DLD1 (cell line): ENCODE results near the gene OR52K1.

ENCODE experiments used
- in situ Hi-C: cut with HindIII; loops from 2 replicates; pipeline ENCODE4 v1.10.0; 2017; ENCODE audit warnings: low sequenced_read_pairs

Gene OR52K1

DNA sequence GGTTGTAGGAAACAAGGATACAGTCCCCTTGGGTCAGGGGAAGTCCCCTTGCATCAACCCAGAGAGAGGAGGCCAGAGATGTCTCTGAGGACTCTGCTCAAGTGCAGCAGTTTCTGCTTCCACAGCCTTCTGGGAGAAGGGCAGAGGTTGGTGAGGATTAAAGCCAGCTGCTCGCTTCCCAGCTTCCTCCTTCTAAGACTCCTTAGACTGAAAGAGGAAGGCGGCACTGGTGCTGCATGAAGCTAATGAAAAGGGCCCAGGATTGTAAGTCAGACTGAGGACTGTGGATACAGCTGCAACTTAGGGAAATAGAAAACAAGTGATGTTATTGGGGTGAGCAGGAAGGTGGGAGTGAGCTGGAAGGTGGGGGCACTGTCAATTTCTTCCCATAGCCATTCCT is at the start of gene OR52K1:
Gene OR52K1 (plus strand): TSS at position 202 of the 400 bp plus-strand sequence. CDS start 6,255 bp downstream, outside the sequence.
- in situ Hi-C loops, result no loop called here

DNA sequence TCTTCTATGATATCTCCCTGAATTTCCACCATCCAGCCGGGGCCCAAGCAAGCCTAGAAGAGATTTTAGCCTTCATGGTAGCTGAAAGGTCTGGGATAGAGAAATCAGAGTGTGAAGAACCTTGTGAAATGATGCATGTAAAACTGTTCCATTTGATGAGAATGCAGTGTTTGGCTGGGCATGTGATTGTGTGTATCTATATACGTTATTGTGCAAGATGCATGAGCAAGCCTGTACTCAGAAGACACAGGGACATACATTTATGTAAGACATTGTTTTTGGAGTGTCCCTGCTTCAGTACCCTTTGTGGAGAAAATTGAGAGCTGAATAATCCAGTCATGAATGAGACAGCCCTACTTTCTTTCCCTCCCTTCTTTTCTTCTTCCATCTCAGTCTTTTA is 48.6 kb upstream of the OR52K1 start:
- in situ Hi-C loops, result no loop called here

DNA sequence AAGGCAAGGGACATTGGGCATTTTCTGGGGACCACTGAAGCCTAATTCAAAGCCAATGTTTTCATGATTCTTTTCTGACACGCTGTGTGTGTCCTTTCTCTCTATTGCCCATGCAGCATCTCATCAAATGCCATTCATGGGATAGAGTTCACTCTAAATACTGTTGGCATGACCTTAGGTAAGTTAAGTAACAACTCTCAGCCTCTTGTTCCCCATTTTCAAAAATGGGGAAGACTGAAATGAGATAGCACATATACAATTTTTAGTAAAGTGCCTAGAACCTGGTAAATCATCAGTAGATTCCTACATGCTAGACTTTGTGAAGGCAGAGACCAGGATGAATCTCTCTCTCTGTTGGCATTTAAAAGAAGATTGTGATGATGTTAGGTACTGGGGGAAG is 46.0 kb upstream of the OR52K1 start:
- in situ Hi-C loops, result no loop called here

DNA sequence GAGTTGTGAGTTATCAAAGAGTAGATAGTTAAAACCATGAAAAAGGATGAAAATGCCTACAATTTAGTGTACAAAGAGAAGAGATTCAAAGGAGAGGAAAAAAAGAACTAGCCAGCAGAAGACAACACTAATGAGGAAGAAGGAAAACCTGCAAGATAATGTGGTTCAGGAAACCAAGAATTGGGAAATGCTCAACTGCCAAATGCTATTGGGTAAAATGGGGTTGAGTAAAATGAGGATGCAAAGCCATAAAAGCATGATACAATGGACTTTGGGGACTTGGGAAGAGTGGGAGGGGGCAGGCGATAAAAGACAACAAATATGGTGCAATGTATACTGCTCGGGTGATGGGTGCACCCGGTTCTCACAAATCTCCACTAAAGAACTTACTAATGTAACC is 40.9 kb upstream of the OR52K1 start:
- in situ Hi-C loops, result no loop called here

DNA sequence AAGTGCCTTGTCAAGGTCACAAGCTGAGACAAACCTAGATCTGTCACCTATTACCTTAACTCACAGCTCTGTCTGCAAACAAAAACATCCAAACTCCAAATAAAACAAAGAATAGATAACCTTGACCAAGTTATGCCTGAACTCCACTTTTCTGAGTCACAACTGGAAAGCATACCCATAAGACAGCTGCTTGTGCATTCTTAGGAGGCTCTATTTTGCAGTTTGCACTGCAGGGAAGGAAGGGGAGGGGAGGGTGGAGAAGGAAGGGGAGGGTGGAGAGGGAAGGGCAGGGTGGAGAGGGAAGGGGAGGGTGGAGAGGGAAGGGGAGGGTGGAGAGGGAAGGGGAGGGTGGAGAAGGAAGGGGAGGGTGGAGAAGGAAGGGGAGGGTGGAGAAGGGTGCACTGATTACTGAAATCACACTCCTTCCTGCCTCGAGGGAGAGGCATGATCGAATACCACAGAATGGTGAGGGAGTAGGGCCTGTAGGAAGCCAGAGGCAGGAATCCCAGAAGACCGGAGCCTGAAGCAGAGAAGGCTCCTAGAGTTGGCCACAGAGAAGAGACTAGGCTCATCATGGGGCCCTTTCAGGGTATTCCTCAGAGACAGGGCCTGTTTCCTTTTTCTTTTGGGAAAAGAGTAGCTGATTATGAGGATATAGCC is 39.1 kb upstream of the OR52K1 start:
- in situ Hi-C loops, result no loop called here

DNA sequence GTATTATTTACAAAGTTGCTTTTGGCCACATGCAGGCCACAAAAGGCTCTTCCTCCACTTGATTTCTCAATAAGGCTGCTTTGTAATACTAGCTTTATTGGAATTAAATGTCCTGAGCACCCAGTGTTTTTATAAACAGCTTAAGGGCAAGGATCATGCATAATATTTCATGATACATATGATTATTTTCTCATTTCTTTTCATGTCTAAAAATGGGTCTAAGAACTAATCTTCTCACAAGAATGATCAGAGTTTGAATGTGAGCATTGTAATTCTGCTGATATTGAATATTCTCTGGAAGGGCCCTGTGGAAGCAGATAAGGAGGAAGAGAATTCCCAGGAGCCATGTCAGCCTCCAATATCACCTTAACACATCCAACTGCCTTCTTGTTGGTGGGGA is 33.5 kb upstream of the OR52K1 start, which contains the start of gene OR52K2:
Gene OR52K2 (plus strand): TSS at position 301 of the 400 bp plus-strand sequence. CDS start 45 bp downstream, at position 346.
- in situ Hi-C loops, result no loop called here

DNA sequence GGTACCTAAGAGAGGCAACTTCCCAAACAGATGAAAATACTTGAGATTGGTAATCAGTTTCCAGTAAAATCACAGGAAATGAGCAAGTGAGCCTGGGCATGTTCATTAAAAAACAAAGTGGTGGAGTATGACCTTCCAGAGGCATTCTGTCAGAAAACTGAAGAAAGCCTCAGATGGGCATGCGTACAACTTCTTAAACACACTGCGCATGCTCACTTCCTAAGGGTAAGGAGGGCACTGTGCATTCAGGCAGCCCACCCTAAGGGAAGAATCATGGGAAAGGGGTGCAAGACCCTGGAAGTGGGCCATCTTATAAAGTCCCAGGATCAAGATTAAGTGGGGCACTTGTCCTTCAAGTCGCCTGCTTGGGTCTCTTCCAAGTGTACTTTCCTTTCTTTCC is 29.3 kb upstream of the OR52K1 start:
- in situ Hi-C loops, result no loop called here

DNA sequence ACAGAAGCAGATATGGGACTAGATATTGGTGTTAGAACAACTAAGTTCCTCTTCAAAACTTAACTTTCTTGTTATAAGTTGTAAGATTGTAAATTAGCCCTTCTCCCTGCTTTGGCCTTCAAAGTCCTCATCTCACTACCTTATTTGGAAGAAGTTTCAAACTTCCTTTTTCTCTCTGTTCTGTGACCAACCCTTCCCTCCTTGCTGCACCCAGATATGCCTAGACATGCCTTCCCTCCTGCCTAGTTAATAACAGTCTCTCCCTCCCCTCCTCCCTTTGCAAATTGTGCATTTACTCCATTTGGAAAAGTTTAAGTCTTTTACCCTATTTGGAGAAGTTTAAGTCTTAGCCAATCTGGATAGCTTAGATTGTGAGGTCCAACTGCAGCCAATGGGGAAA is 28.4 kb upstream of the OR52K1 start:
- in situ Hi-C loops, result no loop called here

DNA sequence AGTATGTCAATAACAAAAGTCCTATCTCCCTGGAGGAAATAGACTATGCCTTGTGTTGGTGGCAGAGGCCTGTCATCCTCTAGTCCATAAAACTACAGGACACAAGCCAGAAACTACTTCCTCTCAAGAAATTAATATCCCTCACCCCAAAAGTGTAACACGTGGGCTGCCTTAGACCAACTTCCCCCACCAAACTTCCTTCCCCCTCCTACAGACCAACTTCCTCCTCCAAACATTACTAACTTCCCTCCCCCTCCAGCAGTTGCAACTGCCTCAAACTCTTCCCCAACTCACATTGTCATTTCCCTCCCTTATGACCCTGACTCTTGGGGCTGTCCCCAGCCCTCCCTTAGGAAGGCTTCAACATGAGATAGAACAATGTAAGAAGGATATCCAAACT is 27.0 kb upstream of the OR52K1 start:
- in situ Hi-C loops, result no loop called here

DNA sequence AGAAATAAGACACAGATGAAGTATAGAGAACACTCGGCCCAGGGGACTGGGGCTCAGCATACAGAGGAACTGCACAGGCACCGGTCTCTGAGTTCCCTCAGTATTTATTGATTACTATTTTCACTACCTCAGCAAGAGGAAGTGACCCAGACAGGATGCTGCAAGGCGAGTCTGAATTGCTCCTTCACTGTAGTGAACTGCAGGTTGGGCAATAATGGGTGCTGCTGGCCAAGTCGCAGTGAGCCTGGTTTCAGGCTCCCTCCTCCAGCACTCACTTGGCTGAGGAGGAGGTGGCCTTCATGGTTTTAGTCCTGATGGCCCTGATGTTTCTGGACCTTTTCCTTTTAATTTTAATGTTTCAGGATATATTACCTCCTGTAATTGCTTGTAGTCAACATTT is 22.9 kb upstream of the OR52K1 start:
- in situ Hi-C loops, result no loop called here

DNA sequence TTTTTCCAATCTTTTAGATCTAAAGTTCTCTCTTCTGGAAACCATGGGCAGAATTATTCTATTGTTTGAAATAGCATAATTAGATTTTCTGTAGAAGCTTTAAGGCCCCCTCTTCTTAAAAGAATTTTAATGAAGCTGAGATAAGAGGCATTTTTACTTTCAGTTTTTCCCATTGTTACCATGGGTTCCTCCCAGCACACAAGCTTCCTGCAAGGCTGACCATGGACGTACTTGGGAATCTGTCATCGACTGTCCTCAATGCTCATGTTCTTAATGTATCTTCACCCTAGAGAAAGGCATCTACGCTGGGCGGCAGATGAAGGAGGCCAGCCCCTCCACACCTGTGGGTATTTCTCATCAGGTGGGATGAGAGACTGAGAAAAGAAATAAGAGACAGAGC is 22.3 kb upstream of the OR52K1 start:
- in situ Hi-C loops, result no loop called here

DNA sequence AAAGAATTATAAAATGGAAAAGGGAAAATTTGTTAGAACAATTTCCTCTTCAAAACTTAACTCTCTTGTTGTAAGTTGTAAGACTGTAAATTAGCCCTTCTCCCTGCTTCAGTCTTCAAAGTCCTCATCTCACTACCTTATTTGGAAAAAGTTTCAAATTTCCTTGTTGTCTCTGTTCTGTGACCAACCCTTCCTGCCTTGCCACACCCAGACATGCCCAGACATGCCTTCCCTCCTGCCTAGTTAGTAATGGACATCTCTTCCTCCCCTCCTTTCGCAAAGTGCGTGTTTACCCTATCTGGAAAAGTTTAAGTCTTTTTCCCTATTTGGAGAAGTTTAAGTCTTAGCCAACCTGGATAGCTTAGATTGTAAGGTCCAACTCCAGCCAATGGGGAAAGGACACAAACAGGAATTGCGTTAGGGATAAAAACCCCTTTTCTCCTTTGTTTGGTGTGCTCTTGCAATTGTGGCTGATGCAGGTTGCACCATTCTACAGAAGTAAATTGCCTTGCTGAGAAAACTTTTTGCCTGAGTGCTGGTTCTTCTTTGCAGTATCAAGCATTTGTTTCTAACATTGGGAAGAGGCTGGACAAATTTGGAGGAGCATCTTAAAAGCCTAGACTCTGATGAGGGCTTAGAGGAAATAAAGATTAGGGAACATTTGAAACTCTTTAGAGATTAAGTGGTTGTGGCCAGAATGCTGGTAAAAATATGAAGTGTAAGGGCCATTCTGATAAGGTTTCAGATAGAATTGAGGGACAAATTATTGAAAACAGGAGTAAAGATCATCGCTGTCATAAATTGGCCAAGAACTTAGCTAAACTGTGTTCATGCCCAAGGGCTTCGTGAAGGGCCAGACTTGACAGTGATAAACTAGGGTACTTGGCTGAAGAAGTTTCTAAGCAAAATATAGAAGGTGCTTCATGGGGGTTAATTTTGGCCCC is 18.0 kb upstream of the OR52K1 start:
- in situ Hi-C loops, result no loop called here

DNA sequence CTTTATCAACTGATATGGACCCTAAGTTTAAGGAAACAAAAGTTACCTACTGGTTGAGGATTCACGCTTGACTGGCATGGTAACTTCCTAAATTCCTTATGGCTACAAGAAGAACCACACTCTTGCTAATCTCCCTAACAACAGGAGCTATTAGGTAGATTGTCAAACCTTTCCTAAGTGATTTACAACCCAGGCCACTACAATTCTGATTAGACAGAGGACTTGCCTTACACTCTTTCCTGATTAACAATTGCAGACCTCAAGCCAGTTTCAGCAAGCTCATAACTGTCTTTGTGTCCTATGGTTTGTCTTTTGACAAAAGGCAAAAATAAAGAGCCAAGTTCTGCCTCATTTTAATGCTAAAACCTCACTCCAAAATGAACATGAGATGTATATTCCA is 17.0 kb upstream of the OR52K1 start:
- in situ Hi-C loops, result no loop called here

DNA sequence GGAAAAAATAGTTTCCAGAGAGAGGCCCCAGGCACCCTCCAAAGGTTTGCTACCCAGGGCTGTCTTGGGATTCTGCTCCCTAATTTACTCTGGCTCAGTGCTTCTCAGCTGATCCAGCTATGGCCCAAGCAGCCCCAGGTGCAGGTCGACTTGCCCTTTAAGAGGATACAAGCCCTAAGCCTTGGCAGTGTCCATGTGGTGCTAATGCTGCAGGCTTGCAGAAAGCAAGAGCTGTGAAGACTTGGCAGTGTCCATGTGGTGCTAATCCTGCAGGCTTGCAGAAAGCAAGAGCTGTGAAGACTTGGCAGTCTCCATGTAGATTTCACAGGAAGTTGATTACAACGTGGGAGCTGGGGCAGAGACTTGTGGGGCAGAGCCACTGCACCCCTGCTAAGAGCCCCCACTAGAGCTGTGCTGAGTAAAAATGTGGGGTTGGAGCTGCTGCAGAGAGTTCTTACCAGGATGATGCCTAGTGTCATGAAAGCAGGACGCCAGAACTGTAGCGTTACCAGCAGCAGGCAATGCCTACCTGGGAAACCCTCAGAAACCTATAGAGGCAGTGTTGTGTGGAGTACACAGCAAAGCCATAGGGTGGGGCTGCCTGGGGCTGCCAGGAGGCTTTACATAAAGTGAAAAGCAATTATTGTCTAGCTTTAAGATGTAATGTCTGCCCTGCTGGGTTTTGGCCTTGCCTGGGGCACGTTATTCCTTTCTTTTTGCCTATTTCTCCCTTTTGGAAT is 16.1 kb upstream of the OR52K1 start:
- in situ Hi-C loops, result no loop called here

DNA sequence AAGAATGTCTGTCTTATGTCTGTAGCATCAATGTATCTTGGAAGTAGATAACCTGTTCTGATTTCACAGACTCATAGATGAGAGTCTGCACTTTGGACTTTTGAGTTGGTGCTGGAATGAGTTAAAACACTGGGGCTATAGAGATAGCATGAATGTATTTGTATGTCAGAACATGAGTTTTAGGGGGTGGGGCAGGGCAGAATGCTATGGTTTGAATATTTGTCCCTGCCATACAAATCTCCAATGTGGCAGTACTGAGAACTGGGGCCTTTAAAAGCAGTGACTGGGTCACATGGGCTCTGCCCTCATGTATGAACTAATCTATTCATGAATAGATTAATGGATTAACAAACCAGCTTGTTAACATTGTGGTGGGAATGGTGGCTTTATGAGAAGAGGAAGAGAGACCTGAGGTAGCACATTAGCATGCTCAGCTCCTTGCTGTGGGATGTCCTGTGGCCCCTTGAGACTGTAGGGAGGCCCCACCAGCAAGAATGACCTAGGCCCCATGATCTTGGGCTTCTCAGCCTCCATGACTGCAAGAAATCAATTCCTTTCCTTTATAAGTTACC is 15.5 kb upstream of the OR52K1 start:
- in situ Hi-C loops, result no loop called here

DNA sequence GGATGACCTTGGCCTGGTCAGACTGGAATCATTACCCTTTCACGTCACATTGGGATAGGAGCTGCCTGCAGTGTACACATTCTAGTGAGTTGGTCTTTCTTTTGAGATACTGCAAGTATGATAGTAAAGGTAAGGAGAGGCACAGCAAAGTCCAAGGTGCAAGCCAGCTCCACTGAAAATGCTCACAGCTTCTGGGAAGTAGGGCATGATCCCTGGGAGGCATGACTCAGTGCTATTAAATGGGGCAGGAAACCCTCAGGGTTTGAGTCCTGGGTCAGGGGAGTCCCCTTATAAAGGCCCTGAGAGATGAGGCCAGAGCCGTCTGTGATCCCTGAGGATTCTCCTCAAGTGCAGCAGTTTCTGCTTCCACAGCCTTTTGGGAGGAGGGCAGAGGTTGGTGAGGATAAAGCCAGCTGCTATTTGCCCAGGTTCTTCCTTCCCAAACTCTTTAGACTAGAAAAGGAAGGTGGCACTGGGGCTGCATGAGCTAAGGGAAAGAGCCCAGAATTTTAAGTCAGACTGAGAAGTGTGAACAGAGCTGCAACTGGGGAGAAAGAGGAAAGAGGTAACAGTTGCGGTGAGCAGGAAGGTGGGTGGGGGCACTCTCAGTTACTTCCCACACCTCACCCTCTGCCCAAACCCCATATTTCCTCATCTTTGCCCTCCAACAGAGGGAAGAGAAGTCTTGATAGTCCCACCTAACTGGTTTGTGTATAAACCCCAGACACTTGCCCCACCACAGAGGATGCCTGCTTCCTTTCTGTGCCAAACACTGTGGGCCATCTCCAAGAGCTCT is 14.4 kb upstream of the OR52K1 start:
- in situ Hi-C loops, result no loop called here

DNA sequence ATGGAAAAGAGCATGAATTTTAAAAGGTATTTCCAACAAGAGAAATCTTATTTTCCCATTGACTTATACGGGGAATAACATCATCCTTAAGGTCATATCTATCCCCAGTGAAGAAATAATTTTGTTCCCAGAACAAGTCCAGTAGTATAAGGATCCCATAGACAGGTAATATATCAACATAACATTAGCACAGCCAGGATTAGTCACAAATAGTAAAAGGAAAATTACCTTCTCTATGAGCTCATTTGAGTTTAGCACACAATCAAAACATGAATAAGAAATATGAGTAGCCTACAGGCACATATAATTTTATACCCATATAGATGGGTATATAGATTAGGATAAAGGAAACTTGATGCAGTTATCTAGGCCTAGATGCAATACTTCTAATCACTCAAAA is 2.8 kb upstream of the OR52K1 start:
- in situ Hi-C loops, result no loop called here

DNA sequence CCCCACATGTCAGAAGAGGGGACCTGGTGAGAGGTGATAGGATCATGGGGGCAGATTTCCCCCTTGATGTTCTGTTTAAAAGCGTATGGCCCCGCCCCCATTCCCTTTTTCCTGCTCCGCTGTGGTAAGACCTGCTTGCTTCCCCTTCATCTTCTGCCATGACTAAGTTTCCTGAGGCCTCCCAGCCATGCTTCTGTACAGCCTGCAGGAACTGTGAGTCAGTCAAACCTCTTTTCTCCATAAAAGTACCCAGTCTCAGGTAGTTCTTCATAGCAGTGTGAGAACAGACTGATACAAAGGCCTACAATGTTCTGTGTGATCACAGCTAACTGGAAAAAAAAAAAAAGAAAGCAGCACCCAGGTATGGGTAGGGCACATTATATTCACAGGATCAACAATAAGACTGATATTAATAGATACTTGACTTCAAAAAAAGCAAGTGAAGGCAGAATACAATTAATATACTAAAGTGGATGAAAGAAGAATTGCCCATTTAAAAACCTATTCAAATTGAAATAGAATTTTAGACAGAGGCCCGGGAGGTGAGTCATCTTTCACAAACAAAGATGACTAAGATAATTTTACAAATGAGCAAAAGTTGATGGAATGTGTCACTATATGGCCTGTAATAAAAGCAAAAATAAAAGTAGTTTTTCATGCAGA is 1.7 kb upstream of the OR52K1 start:
- in situ Hi-C loops, result no loop called here

DNA sequence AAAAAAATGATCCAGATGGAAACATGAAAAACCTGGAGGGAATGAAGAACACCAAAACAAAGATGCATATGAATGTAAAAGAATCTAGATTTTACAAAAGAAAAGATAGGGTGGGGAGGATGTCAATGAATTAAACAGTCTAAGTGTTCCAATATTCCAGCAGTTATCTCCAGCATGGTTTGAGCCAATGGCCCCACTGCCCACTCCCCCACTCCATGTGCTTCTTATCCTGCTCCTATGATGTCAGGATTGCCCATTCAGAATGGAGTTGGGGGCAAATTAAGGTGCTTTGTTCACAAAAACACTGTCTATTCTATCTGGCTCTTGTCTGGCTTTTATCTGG is 1.2 kb upstream of the OR52K1 start:
- in situ Hi-C loops, result no loop called here

DNA sequence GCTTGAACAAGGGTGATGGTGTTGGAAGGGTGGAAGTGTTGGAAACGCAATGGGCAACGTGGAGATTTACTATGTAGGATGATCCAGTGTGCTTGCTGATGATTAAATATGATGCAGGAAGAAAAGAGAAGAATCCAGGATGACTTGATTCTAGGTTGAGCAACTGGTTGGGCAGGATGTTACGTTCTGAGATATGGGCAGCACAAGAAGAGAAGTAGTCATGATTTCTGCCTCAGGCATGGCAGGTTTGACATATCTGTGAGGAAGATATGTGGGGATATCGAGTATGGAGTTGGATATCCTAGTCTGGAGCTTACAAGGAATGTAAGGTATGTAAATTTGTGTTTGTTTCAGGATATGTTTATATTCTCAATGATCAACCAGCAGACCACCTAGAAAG is 1.9 kb downstream of the OR52K1 start:
- in situ Hi-C loops, result no loop called here
